GM12878 (cell line): ENCODE results near the gene HCFC1.

Experiments
- CTCF ChIP-seq, 3 experiments: IDR thresholded peaks in 2 of 3; conservative IDR thresholded peaks in 1 of 3; 2 replicates each; pipeline ENCODE4 v1.5.1; 2011; ENCODE audit warnings: low read depth in 3 of 3, low read length in 3 of 3, mild to moderate bottlenecking in 3 of 3, control low read depth in 2 of 3, moderate library complexity in 2 of 3, inconsistent platforms in 1 of 3, mixed read lengths in 1 of 3; ENCODE audit not compliant: control insufficient read depth in 2 of 3, insufficient read depth in 1 of 3; ENCODE audit errors: extremely low read depth in 1 of 3
- EGR1 ChIP-seq, 2 experiments: IDR thresholded peaks; 1 replicate in 1 of 2; 2 replicates in 1 of 2; pipeline ENCODE4 v1.6.1; 2011 to 2012; ENCODE audit warnings: low read depth in 2 of 2, low read length in 2 of 2, borderline replicate concordance in 1 of 2, mild to moderate bottlenecking in 1 of 2, moderate library complexity in 1 of 2
- EZH2 ChIP-seq: IDR thresholded peaks from 2 replicates; pipeline ENCODE4 v1.6.1; 2012; ENCODE audit warnings: low read depth, mild to moderate bottlenecking, control low read depth, inconsistent platforms, low read length, borderline replicate concordance; ENCODE audit not compliant: control insufficient read depth
- FOS ChIP-seq: IDR thresholded peaks from 3 replicates; pipeline ENCODE4 v1.6.1; 2011; ENCODE audit warnings: borderline replicate concordance; ENCODE audit not compliant: insufficient read length; ENCODE audit errors: extremely low read depth
- FOXM1 ChIP-seq: IDR thresholded peaks from 2 replicates; pipeline ENCODE4 v1.6.1; 2012; ENCODE audit warnings: low read depth, mild to moderate bottlenecking, inconsistent platforms, low read length, moderate library complexity
- IKZF2 ChIP-seq, 2 experiments: fragments of 450-650 bp; IDR thresholded peaks; 2 replicates each; pipeline ENCODE4 v1.6.1; 2017; ENCODE audit warnings: mild to moderate bottlenecking in 2 of 2, moderate library complexity in 2 of 2
- NFIC ChIP-seq: IDR thresholded peaks from 2 replicates; pipeline ENCODE4 v1.6.1; 2012; ENCODE audit warnings: low read depth, mild to moderate bottlenecking, inconsistent platforms, low read length, moderate library complexity
- REST ChIP-seq: IDR thresholded peaks from 2 replicates; pipeline ENCODE4 v1.6.1; 2012; ENCODE audit warnings: mild to moderate bottlenecking, low read depth, low read length

DNA sequence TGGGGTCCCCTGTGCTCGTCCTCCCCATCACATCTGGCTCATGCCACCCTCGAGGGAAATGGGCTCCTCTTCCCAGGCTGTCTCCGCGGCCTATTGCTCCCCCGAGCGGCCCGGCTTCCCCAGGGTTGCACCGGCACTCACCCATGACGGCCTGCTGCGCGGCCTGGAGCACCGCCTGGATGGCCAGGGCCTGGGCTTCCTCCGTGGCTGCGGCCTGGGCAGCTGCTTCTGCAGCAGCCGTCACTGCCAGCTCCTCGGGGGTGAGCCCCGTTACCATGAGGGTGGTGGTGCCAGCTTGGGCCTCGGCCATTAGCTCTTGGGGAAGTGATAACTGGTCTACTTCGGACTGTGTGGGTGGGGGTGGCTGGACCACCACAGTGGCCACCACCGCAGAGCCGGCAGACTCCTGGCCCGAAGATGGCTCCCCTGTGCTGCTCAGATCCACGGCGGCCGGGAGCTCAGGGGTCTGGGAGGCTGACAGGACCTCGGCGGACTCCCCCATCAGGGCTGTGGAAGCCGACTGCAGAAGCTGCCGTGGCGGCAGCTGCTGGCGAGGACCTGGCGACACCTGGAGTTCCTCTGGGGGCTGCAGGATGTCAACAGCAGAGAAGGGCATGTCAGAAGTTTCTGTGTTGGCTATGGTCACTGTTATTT is 19.1 kb downstream of the HCFC1 start:
- TF ChIP-seq EGR1 (IDR thresholded peaks at IDR 0.05; ENCODE audit: borderline replicate concordance in 1 of 2, low read depth in 2 of 2, low read length in 2 of 2) (no peak), NFIC (no peak), CTCF (IDR thresholded peaks at IDR 0.05 in 2 of 3, conservative IDR thresholded peaks at IDR 0.05 in 1 of 3; ENCODE audit: control insufficient read depth in 2 of 3, extremely low read depth in 1 of 3, insufficient read depth in 1 of 3, low read depth in 3 of 3, low read length in 3 of 3) (no peak), FOS (no peak), EZH2 (no peak), REST (no peak), FOXM1 (no peak), IKZF2 (IDR thresholded peaks at IDR 0.05) (no peak)
